Measurements from ENCODE around the gene COMP.

The COMP gene

GRCh38 chr19:18762125-18763023 lies 28.7 kb downstream of the COMP start:
- no peaks in the 10 kb centered on the region for H3K9me3 ChIP-seq (ENCODE audit: control insufficient read depth in 5 of 5, low read length in 5 of 5)
- H3K36me3 ChIP-seq (ENCODE audit: control insufficient read depth in 5 of 5, insufficient read depth in 5 of 5, low read length in 5 of 5), result peaks cover 0 to 3% (median under 1%) of the 10 kb centered on the region in 5 donors
- H3K9ac ChIP-seq (ENCODE audit: low read length in 5 of 5), result peak overlapping the region in 1 of 5 donors; percentile 19
- H3K4me3 ChIP-seq (ENCODE audit: low read depth in 1 of 5, low read length in 5 of 5), result peak overlapping the region in 1 of 5 donors; percentile 20
- H3K27ac ChIP-seq (ENCODE audit: low read depth, low read length), result no peak overlapping the region
- no peaks in the 10 kb centered on the region for H3K27me3 ChIP-seq (ENCODE audit: control insufficient read depth in 5 of 5, insufficient read depth in 4 of 5, low read length in 5 of 5)
- peaks cover 0 to 16% (median 11%) of the 10 kb centered on the region in 5 donors for H3K4me1 ChIP-seq (ENCODE audit: control insufficient read depth in 5 of 5, insufficient read depth in 5 of 5, low read length in 5 of 5)

- Histone ChIP-seq H3K27me3 (ENCODE audit: control insufficient read depth in 5 of 5, insufficient read depth in 4 of 5, low read length in 5 of 5) (no peaks in the 10 kb centered on the region), H3K4me3 (ENCODE audit: low read depth in 1 of 5, low read length in 5 of 5) (no peak overlapping the region), H3K4me1 (ENCODE audit: control insufficient read depth in 5 of 5, insufficient read depth in 5 of 5, low read length in 5 of 5) (peaks cover 0 to 16% (median 11%) of the 10 kb centered on the region in 5 donors), H3K9me3 (ENCODE audit: control insufficient read depth in 5 of 5, low read length in 5 of 5) (no peaks in the 10 kb centered on the region), H3K36me3 (ENCODE audit: control insufficient read depth in 5 of 5, insufficient read depth in 5 of 5, low read length in 5 of 5) (peaks cover 0 to 7% (median 3%) of the 10 kb centered on the region in 5 donors), H3K27ac (ENCODE audit: low read depth, low read length) (no peak overlapping the region), H3K9ac (ENCODE audit: low read length in 5 of 5) (no peak overlapping the region)
Measured at GRCh38 chr19:18761531-18762110, 29.5 kb downstream of the COMP start.

GRCh38 chr19:18760440-18761383 lies 30.4 kb downstream of the COMP start:
- Histone ChIP-seq H3K4me1 (ENCODE audit: control insufficient read depth in 5 of 5, insufficient read depth in 5 of 5, low read length in 5 of 5) (peaks cover 0 to 16% (median 11%) of the 10 kb centered on the region in 5 donors), H3K36me3 (ENCODE audit: control insufficient read depth in 5 of 5, insufficient read depth in 5 of 5, low read length in 5 of 5) (peaks cover 0 to 12% (median 4%) of the 10 kb centered on the region in 5 donors), H3K4me3 (ENCODE audit: low read depth in 1 of 5, low read length in 5 of 5) (no peak overlapping the region), H3K9ac (ENCODE audit: low read length in 5 of 5) (no peak overlapping the region), H3K27me3 (ENCODE audit: control insufficient read depth in 5 of 5, insufficient read depth in 4 of 5, low read length in 5 of 5) (no peaks in the 10 kb centered on the region), H3K27ac (ENCODE audit: low read depth, low read length) (no peak overlapping the region), H3K9me3 (ENCODE audit: control insufficient read depth in 5 of 5, low read length in 5 of 5) (no peaks in the 10 kb centered on the region)

- Histone ChIP-seq H3K9ac (ENCODE audit: low read length in 5 of 5) (no peak overlapping the region), H3K4me3 (ENCODE audit: low read depth in 1 of 5, low read length in 5 of 5) (no peak overlapping the region), H3K27me3 (ENCODE audit: control insufficient read depth in 5 of 5, insufficient read depth in 4 of 5, low read length in 5 of 5) (no peaks in the 10 kb centered on the region), H3K36me3 (ENCODE audit: control insufficient read depth in 5 of 5, insufficient read depth in 5 of 5, low read length in 5 of 5) (peaks cover 0 to 12% (median 4%) of the 10 kb centered on the region in 5 donors), H3K9me3 (ENCODE audit: control insufficient read depth in 5 of 5, low read length in 5 of 5) (no peaks in the 10 kb centered on the region), H3K4me1 (ENCODE audit: control insufficient read depth in 5 of 5, insufficient read depth in 5 of 5, low read length in 5 of 5) (peaks cover 0 to 16% (median 11%) of the 10 kb centered on the region in 5 donors), H3K27ac (ENCODE audit: low read depth, low read length) (no peak overlapping the region)
Measured at GRCh38 chr19:18759995-18760426, 31.1 kb downstream of the COMP start.

- no peak overlapping the region for H3K9ac ChIP-seq (ENCODE audit: low read length in 5 of 5)
- no peak overlapping the region for H3K4me3 ChIP-seq (ENCODE audit: low read depth in 1 of 5, low read length in 5 of 5)
- H3K36me3 ChIP-seq (ENCODE audit: control insufficient read depth in 5 of 5, insufficient read depth in 5 of 5, low read length in 5 of 5), result peaks cover 0 to 12% (median 4%) of the 10 kb centered on the region in 5 donors
- H3K9me3 ChIP-seq (ENCODE audit: control insufficient read depth in 5 of 5, low read length in 5 of 5), result no peaks in the 10 kb centered on the region
- H3K27me3 ChIP-seq (ENCODE audit: control insufficient read depth in 5 of 5, insufficient read depth in 4 of 5, low read length in 5 of 5), result no peaks in the 10 kb centered on the region
- H3K4me1 ChIP-seq (ENCODE audit: control insufficient read depth in 5 of 5, insufficient read depth in 5 of 5, low read length in 5 of 5), result peaks cover 0 to 16% (median 11%) of the 10 kb centered on the region in 5 donors
- no peak overlapping the region for H3K27ac ChIP-seq (ENCODE audit: low read depth, low read length)
Measured at GRCh38 chr19:18759304-18759994, 31.7 kb downstream of the COMP start.

GRCh38 chr19:18756896-18757295 lies 34.2 kb downstream of the COMP start:
- Histone ChIP-seq H3K4me1 (ENCODE audit: control insufficient read depth in 5 of 5, insufficient read depth in 5 of 5, low read length in 5 of 5) (peaks cover 0 to 2% (median 1%) of the 10 kb centered on the region in 5 donors), H3K9ac (ENCODE audit: low read length in 5 of 5) (no peak overlapping the region), H3K36me3 (ENCODE audit: control insufficient read depth in 5 of 5, insufficient read depth in 5 of 5, low read length in 5 of 5) (peaks cover 0 to 23% (median 14%) of the 10 kb centered on the region in 5 donors), H3K27me3 (ENCODE audit: control insufficient read depth in 5 of 5, insufficient read depth in 4 of 5, low read length in 5 of 5) (no peaks in the 10 kb centered on the region), H3K9me3 (ENCODE audit: control insufficient read depth in 5 of 5, low read length in 5 of 5) (no peaks in the 10 kb centered on the region), H3K4me3 (ENCODE audit: low read depth in 1 of 5, low read length in 5 of 5) (no peak overlapping the region), H3K27ac (ENCODE audit: low read depth, low read length) (no peak overlapping the region)

- H3K36me3 ChIP-seq (ENCODE audit: control insufficient read depth in 5 of 5, insufficient read depth in 5 of 5, low read length in 5 of 5), result peaks cover 0 to 35% (median 26%) of the 10 kb centered on the region in 5 donors
- H3K9me3 ChIP-seq (ENCODE audit: control insufficient read depth in 5 of 5, low read length in 5 of 5), result no peaks in the 10 kb centered on the region
Measured at GRCh38 chr19:18754501-18754900, 36.6 kb downstream of the COMP start.

GRCh38 chr19:18751571-18751970 lies 39.5 kb downstream of the COMP start:
- Histone ChIP-seq H3K4me1 (ENCODE audit: control insufficient read depth in 5 of 5, insufficient read depth in 5 of 5, low read length in 5 of 5) (no peaks in the 10 kb centered on the region), H3K9ac (ENCODE audit: low read length in 5 of 5) (no peak overlapping the region), H3K9me3 (ENCODE audit: control insufficient read depth in 5 of 5, low read length in 5 of 5) (no peaks in the 10 kb centered on the region), H3K36me3 (ENCODE audit: control insufficient read depth in 5 of 5, insufficient read depth in 5 of 5, low read length in 5 of 5) (peaks cover 0 to 33% (median 22%) of the 10 kb centered on the region in 5 donors), H3K27ac (ENCODE audit: low read depth, low read length) (no peak overlapping the region), H3K4me3 (ENCODE audit: low read depth in 1 of 5, low read length in 5 of 5) (no peak overlapping the region), H3K27me3 (ENCODE audit: control insufficient read depth in 5 of 5, insufficient read depth in 4 of 5, low read length in 5 of 5) (no peaks in the 10 kb centered on the region)

More at GRCh38 chr19:18754501-18754900, 36.6 kb downstream of the COMP start:
- H3K4me1 ChIP-seq (ENCODE audit: control insufficient read depth in 5 of 5, insufficient read depth in 5 of 5, low read length in 5 of 5), result no peaks in the 10 kb centered on the region
- H3K27ac ChIP-seq (ENCODE audit: low read depth, low read length), result no peak overlapping the region
- no peaks in the 10 kb centered on the region for H3K27me3 ChIP-seq (ENCODE audit: control insufficient read depth in 5 of 5, insufficient read depth in 4 of 5, low read length in 5 of 5)
- no peak overlapping the region for H3K4me3 ChIP-seq (ENCODE audit: low read depth in 1 of 5, low read length in 5 of 5)
- H3K9ac ChIP-seq (ENCODE audit: low read length in 5 of 5), result no peak overlapping the region

- Histone ChIP-seq H3K9ac (ENCODE audit: low read length in 5 of 5) (no peak overlapping the region), H3K9me3 (ENCODE audit: control insufficient read depth in 5 of 5, low read length in 5 of 5) (no peaks in the 10 kb centered on the region), H3K27me3 (ENCODE audit: control insufficient read depth in 5 of 5, insufficient read depth in 4 of 5, low read length in 5 of 5) (no peaks in the 10 kb centered on the region), H3K36me3 (ENCODE audit: control insufficient read depth in 5 of 5, insufficient read depth in 5 of 5, low read length in 5 of 5) (peaks cover 0 to 29% (median 21%) of the 10 kb centered on the region in 5 donors), H3K4me1 (ENCODE audit: control insufficient read depth in 5 of 5, insufficient read depth in 5 of 5, low read length in 5 of 5) (no peaks in the 10 kb centered on the region), H3K27ac (ENCODE audit: low read depth, low read length) (no peak overlapping the region), H3K4me3 (ENCODE audit: low read depth in 1 of 5, low read length in 5 of 5) (no peak overlapping the region)
Measured at GRCh38 chr19:18750295-18750970, 40.7 kb downstream of the COMP start.

All from subcutaneous abdominal adipose tissue (tissue), 5 donors.